NCI-H2227 (cell line): ENCODE data around the gene NSFL1C.

ENCODE experiments used
- DNase-seq: peaks from one replicate; lab custom pipeline; 2025; ENCODE audit not compliant: unreplicated experiment; lab: John Stamatoyannopoulos, UW

The NSFL1C gene

GRCh38 chr20:1462834-1463233 lies 3.8 kb downstream of the NSFL1C start:
- DNase-seq, result no peak

- DNase-seq, result no peak
Measured at GRCh38 chr20:1462001-1462400, 4.6 kb downstream of the NSFL1C start.

GRCh38 chr20:1460275-1460674 lies 6.4 kb downstream of the NSFL1C start:
- DNase-seq, result no peak

GRCh38 chr20:1457992-1458391 lies 8.7 kb downstream of the NSFL1C start:
- DNase-seq, result no peak

- no peak for DNase-seq
Measured at GRCh38 chr20:1456300-1456699, 10.3 kb downstream of the NSFL1C start.

GRCh38 chr20:1450926-1451491 lies 15.6 kb downstream of the NSFL1C start:
- peak; percentile 55 for DNase-seq

- no peak for DNase-seq
Measured at GRCh38 chr20:1449370-1449769, 17.3 kb downstream of the NSFL1C start.

- no peak for DNase-seq
Measured at GRCh38 chr20:1448081-1448620, 18.5 kb downstream of the NSFL1C start.

GRCh38 chr20:1446536-1446935 lies 20.1 kb downstream of the NSFL1C start:
- no peak for DNase-seq

GRCh38 chr20:1443085-1443484 lies 23.6 kb downstream of the NSFL1C start:
- DNase-seq, result no peak

GRCh38 chr20:1442304-1442703 lies 24.3 kb downstream of the NSFL1C start:
- DNase-seq, result no peak

GRCh38 chr20:1441133-1441532 lies 25.5 kb downstream of the NSFL1C start:
- DNase-seq, result no peak

- no peak for DNase-seq
Measured at GRCh38 chr20:1440024-1440423, 26.6 kb downstream of the NSFL1C start.

GRCh38 chr20:1438361-1438760 lies 28.3 kb downstream of the NSFL1C start:
- no peak for DNase-seq

GRCh38 chr20:1437235-1437904 lies 29.3 kb downstream of the NSFL1C start:
- DNase-seq, result peak; percentile 75

GRCh38 chr20:1436263-1436662 lies 30.4 kb downstream of the NSFL1C start:
- DNase-seq, result no peak

- no peak for DNase-seq
Measured at GRCh38 chr20:1435337-1435699, 31.3 kb downstream of the NSFL1C start.

GRCh38 chr20:1434571-1435336 lies 31.9 kb downstream of the NSFL1C start:
- no peak for DNase-seq

- no peak for DNase-seq
Measured at GRCh38 chr20:1431158-1431557, 35.5 kb downstream of the NSFL1C start.

GRCh38 chr20:1430004-1430451 lies 36.6 kb downstream of the NSFL1C start:
- no peak for DNase-seq

- no peak for DNase-seq
Measured at GRCh38 chr20:1429143-1429728, 37.4 kb downstream of the NSFL1C start.
